Measurements from ENCODE around the gene MUC5B. TPM values are rescaled to one million over a fixed set of nuclear protein-coding genes. Genes with fewer than 3 reads are reported as not detected.

The MUC5B gene
- total and polyA plus RNA-seq, 5 donors from 2014 or later: not detected

DNA sequence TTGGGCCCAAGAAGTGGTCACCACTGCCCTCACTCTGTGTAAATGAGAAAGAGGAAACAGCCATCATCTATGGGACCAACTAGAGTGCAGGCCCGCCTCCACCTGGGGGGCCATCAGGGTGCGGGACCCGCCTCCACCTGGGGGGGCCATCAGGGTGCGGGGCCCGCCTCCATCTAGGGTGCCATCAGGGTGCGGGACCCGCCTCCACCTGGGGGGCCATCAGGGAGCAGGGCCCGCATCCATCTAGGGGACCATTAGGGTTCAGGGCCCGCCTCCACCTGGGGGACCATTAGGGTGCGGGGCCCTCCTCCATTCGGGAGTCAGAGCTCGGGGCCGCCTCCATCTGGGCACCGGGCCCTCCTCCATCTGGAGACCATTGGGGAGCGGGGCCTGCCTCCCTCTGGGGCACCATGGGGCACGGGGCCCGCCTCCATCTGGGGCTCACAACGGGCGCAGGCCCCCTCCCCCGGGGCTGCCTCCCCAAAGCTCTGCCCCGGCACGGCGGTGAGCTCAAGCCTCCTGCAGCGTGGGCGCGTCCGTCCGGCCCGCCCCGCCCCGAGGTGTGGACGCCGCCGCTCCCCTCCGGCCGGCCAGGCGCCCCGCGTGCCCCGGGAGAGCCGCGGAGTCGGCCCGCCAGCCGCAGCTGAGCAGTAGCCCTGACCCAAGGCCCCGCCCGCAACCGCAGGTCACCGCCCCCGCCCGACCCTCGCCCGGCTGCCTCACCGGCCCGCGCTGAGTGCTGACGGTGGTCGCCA lies 86.1 kb downstream of the MUC5B start:
- no peak for ATAC-seq (ENCODE audit: low read depth in 2 of 2)

DNA sequence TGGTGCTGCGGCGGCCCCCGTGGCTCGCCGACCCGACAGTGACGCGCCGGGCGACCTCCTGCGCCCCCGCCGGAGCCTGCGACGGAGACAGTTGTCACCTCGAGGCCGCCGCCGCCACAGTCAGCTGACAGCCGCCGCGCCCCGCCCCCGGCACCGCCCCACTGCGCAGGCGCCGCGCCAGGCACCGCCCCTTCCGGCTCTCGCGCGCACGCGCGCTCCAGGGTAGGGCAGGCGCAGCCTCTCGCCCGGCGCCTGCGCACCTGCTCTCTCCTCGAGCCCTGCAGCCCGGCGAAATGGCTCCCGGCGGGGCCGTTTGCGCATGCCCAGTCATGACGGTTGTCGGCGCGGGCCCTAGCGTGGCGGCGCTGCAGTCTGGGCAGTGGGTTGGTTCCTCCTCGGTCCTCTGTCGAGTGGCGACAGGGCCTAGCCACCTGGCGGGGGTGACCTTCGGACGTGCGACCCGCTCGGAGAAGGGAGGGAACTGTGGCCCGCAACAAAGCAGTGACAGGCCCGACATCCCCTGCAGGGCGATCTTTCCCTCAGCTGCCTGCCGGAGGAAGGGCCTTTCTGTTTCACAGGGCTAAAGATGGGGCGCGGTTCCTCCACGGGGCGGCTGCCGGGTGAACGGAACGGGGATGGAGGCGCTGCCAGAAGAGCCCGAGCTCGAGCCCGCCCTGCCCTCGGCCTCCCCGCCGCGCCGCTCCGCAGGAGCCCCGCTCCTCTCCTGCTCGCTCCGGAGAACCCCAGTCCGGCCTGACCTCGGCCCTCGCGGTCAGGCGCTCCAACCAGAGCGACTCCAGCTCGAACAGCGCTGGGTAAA lies 86.8 kb downstream of the MUC5B start, which contains the start of gene TOLLIP:
Gene TOLLIP (minus strand): TSS at position 135 of the 820 bp plus-strand sequence. CDS start 134 bp downstream, at position 1.
- ATAC-seq (ENCODE audit: low read depth in 2 of 2): peak; percentile 78 to 80
- H3K4me3 ChIP-seq (ENCODE audit: low read depth, low read length): peak within 1 kb of the TSS; percentile 85
- no peaks in the 10 kb centered on the region for H3K27me3 ChIP-seq (ENCODE audit: control insufficient read depth, insufficient read depth, low read length)
- H3K36me3 ChIP-seq (ENCODE audit: control insufficient read depth, insufficient read depth, low read length): peaks cover 3% of the 10 kb centered on the region
- peaks cover 0 to 9% (median 0%) of the 10 kb centered on the region in 7 donors for H3K9me3 Mint-ChIP-seq
- H3K4me1 ChIP-seq (ENCODE audit: control insufficient read depth, insufficient read depth, low read length, poor library complexity, severe bottlenecking): peaks cover 35% of the 10 kb centered on the region
- H3K27ac Mint-ChIP-seq: peak within 1 kb of the TSS; percentile 96 to 99 (median 99)
- H3K27me3 Mint-ChIP-seq: peaks cover 4% of the 10 kb centered on the region
- H3K9me3 ChIP-seq (ENCODE audit: control insufficient read depth in 2 of 2, low read length in 2 of 2): no peaks in the 10 kb centered on the region
- H3K4me3 Mint-ChIP-seq: peak within 1 kb of the TSS; percentile 88 to 94 (median 90)
- DNase-seq: peak; percentile 93 to 99 (median 95)
- H3K36me3 Mint-ChIP-seq: peaks cover 9% of the 10 kb centered on the region
- H3K4me1 Mint-ChIP-seq: peaks cover 5 to 56% (median 32%) of the 10 kb centered on the region in 4 donors
- peak within 1 kb of the TSS; percentile 90 for H3K27ac ChIP-seq (ENCODE audit: insufficient read depth, low read length, poor library complexity, severe bottlenecking)

More for the DNA sequence above, 86.1 kb downstream of the MUC5B start:
- H3K9me3 ChIP-seq (ENCODE audit: control insufficient read depth in 2 of 2, low read length in 2 of 2): no peaks in the 10 kb centered on the region
- Mint-ChIP-seq H3K9me3 (peaks cover 0 to 9% (median 0%) of the 10 kb centered on the region in 7 donors), H3K27me3 (peaks cover 4% of the 10 kb centered on the region), H3K4me3 (peak overlapping the region; percentile 77 to 90 (median 85)), H3K27ac (peak overlapping the region in 2 of 3 donors; percentile 62 to 82), H3K36me3 (peaks cover 9% of the 10 kb centered on the region), H3K4me1 (peaks cover 5 to 61% (median 32%) of the 10 kb centered on the region in 4 donors)
- no peaks in the 10 kb centered on the region for H3K27me3 ChIP-seq (ENCODE audit: control insufficient read depth, insufficient read depth, low read length)
- H3K27ac ChIP-seq (ENCODE audit: insufficient read depth, low read length, poor library complexity, severe bottlenecking): peak overlapping the region; percentile 68
- peaks cover 3% of the 10 kb centered on the region for H3K36me3 ChIP-seq (ENCODE audit: control insufficient read depth, insufficient read depth, low read length)
- peaks cover 35% of the 10 kb centered on the region for H3K4me1 ChIP-seq (ENCODE audit: control insufficient read depth, insufficient read depth, low read length, poor library complexity, severe bottlenecking)
- DNase-seq: no peak
- peak overlapping the region; percentile 51 for H3K4me3 ChIP-seq (ENCODE audit: low read depth, low read length)

DNA sequence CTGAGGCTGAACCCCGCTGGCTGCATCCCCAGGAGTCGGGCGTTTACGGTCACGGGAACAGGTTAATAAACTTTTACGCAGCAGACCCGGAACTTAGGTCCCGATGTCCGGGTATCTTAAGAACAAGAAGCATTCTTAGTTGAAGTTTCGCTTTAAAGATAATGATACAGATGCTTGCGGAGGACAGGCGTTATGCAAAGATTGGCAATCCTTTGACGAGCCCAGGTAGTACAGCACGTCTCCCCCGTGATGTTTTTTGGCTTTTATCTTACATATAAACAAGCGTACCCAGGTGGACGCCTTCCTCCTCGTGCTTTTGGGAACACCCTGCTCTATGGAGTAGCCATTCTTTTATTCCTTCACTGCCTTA lies 87.4 kb downstream of the MUC5B start:
- H3K4me1 ChIP-seq (ENCODE audit: control insufficient read depth, insufficient read depth, low read length, poor library complexity, severe bottlenecking): peaks cover 35% of the 10 kb centered on the region
- H3K36me3 Mint-ChIP-seq: peaks cover 4% of the 10 kb centered on the region
- H3K27ac Mint-ChIP-seq: peak overlapping the region; percentile 93 to 99 (median 99)
- no peaks in the 10 kb centered on the region for H3K36me3 ChIP-seq (ENCODE audit: control insufficient read depth, insufficient read depth, low read length)
- peaks cover 0 to 9% (median 0%) of the 10 kb centered on the region in 7 donors for H3K9me3 Mint-ChIP-seq
- peak overlapping the region; percentile 85 for H3K4me3 ChIP-seq (ENCODE audit: low read depth, low read length)
- peak in 2 of 3 donors; percentile 43 to 53 for DNase-seq
- H3K4me3 Mint-ChIP-seq: peak overlapping the region; percentile 72 to 94 (median 90)
- no peaks in the 10 kb centered on the region for H3K9me3 ChIP-seq (ENCODE audit: control insufficient read depth in 2 of 2, low read length in 2 of 2)
- peak overlapping the region; percentile 90 for H3K27ac ChIP-seq (ENCODE audit: insufficient read depth, low read length, poor library complexity, severe bottlenecking)
- ATAC-seq (ENCODE audit: low read depth in 2 of 2): no peak
- no peaks in the 10 kb centered on the region for H3K27me3 ChIP-seq (ENCODE audit: control insufficient read depth, insufficient read depth, low read length)
- peaks cover 0 to 50% (median 30%) of the 10 kb centered on the region in 4 donors for H3K4me1 Mint-ChIP-seq
- peaks cover 8% of the 10 kb centered on the region for H3K27me3 Mint-ChIP-seq

DNA sequence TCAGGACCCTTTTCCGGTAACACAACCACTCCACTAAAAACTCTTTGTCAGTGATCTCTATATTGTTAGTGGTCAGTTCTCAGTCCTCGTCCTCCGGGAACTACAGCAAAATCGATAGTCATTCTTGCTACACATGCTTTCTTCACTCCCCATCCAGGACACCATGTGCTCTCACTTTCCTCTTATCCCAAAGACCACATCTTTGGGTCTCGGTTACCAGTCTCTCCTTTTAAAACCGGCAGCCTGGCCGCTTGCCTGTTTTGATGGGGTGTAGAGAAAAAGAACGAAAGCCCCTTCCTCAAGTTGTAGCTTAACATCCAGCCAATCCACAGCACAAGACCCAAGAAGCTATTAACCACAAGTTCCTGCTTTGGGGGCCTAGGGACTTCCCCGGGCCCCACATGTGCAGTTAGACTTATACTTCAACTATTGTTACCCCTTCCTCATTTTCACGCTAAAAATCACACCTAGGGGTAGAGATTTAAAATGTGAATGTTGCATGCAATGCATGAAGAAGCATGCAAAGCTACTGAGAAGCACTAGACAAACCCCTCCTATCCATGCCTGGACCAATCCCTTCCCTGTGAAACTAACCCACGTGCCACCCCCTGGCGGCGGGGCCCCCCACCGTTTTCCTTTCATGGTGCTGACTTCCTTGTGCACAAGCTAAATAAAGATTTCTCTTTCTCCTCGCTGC lies 88.1 kb downstream of the MUC5B start:
- Histone ChIP-seq H3K4me1 (ENCODE audit: control insufficient read depth, insufficient read depth, low read length, poor library complexity, severe bottlenecking) (peaks cover 35% of the 10 kb centered on the region), H3K27ac (ENCODE audit: insufficient read depth, low read length, poor library complexity, severe bottlenecking) (peak overlapping the region; percentile 90), H3K27me3 (ENCODE audit: control insufficient read depth, insufficient read depth, low read length) (no peaks in the 10 kb centered on the region), H3K9me3 (ENCODE audit: control insufficient read depth in 2 of 2, low read length in 2 of 2) (no peaks in the 10 kb centered on the region), H3K4me3 (ENCODE audit: low read depth, low read length) (peak overlapping the region; percentile 85), H3K36me3 (ENCODE audit: control insufficient read depth, insufficient read depth, low read length) (no peaks in the 10 kb centered on the region)
- peaks cover 0 to 9% (median 0%) of the 10 kb centered on the region in 7 donors for H3K9me3 Mint-ChIP-seq
- peak overlapping the region; percentile 93 to 99 (median 99) for H3K27ac Mint-ChIP-seq
- H3K4me1 Mint-ChIP-seq: peaks cover 0 to 45% (median 30%) of the 10 kb centered on the region in 4 donors
- H3K27me3 Mint-ChIP-seq: peaks cover 12% of the 10 kb centered on the region
- peak in 1 of 2 donors; percentile 21 for ATAC-seq (ENCODE audit: low read depth in 2 of 2)
- H3K36me3 Mint-ChIP-seq: peaks cover 4% of the 10 kb centered on the region
- DNase-seq: peak; percentile 43 to 81 (median 65)
- H3K4me3 Mint-ChIP-seq: peak overlapping the region; percentile 72 to 94 (median 90)

Other genes with a start within 250 kb of the MUC5B start
- not detected for gene MUC6, start 186.3 kb upstream of the MUC5B start, total RNA-seq
- gene MUC6, start 186.3 kb upstream of the MUC5B start, polyA plus RNA-seq: under 1 TPM in 1 of 4 donors, not detected in 3; 0.23 TPM
- not detected for gene MUC2, start 148.2 kb upstream of the MUC5B start, total RNA-seq
- not detected for gene MUC2, start 148.2 kb upstream of the MUC5B start, polyA plus RNA-seq
- gene MUC5AC, start 65.1 kb upstream of the MUC5B start, total RNA-seq: not detected
- not detected for gene MUC5AC, start 65.1 kb upstream of the MUC5B start, polyA plus RNA-seq
- gene TOLLIP, start 86.6 kb downstream of the MUC5B start, total RNA-seq: 60.0 TPM
- 10 to 100 TPM; 25.3 to 40.7 (median 28.8) TPM for gene TOLLIP, start 86.6 kb downstream of the MUC5B start, polyA plus RNA-seq
- 0.42 TPM for gene BRSK2, start 166.9 kb downstream of the MUC5B start, total RNA-seq
- gene BRSK2, start 166.9 kb downstream of the MUC5B start, polyA plus RNA-seq: under 1 TPM in 3 of 4 donors, not detected in 1; 0.07 to 0.09 (median 0.07) TPM